Activated CD8-positive, alpha-beta memory T cell treated with anti-CD3 and anti-CD28 coated beads, Interleukin-2, amount 50 U/mL, for 4 hours (primary cell): Measurements from ENCODE around the gene PAXX.
"Not testable (repeated sequence)": the region's sequence is repeated elsewhere in the genome, so short reads cannot be mapped to it uniquely, and the experiment has no call there.

Experiments used
- DNase-seq: peaks from one replicate; pipeline ENCODE4 v3.0.0-alpha.2; 2020

The PAXX gene

DNA sequence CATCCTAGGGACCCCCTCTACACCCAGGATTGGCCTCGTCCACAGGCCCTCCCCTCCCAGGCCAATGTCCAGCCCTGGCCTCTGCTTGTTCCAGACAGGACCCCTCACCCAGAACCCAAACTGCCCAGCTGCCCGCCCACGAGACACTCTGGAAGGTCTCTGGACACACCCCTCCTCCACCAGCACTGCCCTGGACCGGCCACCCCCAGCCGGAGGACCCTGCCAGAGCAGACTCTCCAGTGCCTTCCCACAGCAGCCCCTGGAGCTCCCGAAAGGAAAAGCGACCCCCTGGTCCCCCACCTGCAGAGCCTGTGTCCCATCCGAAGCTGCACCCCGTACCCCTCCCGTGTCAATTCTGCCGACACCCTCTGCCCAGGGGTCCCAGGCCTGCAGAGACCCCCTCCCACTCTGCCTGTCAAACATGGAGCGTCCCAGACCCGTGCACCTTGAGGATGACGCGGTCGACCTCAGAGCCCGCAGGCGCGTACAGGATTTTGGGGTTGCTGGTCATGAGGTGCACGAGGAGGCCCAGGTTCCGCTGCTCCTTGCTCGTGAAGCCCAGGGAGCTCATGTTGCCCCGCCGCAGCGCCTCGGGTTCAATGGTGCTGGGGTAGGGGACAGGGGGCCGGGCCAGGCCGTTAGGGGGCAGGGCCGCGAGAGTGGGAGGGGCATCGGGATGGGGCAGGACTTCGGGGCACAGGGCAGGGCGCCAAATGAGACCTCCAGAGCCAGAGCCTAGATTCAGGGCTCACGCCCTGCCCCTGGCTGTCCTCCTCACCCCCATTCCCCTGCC, 27.9 kb downstream of the PAXX start:
- DNase-seq: no peak

DNA sequence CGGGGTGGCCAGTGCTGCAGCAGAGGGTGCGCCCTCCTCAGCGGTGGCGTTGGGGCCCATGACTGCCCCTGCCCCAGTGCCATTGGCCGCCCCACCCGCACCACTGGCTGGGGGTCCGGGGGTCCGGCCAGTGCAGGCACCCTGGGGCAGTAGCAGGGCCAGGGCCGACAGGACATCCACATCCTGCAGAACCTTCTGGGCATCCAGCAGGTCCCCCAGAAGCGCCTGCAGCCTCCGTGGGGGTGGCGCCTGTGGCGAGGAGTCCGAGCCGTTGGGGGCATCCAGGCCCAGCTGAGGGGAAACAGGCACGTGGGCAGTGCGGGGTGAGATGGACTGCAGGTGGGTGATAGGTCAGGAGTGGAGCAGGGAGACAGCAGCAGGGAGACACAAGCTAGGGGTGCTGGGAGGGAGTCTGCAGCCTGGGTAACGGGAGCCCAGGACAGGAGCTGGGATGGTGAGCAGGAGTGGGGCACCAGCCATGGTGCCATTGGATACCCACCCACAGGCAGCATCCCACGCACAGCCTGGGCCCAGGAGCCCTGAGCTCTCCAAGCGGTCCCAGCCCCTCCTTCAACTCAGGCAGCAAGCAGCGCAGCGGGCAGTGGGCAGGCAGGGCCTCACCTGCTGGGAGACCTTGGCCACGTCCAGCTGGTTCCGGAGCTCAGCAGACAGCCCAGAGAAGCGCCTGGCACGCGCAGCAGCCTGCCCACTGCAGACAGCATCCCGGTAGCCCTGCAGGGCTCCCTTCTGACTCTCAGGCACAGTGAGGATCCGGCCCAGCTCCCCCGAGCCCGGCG, 28.7 kb downstream of the PAXX start:
- DNase-seq: no peak

GRCh38 chr9:137021568-137021978, 29.4 kb downstream of the PAXX start:
- DNase-seq: no peak

DNA sequence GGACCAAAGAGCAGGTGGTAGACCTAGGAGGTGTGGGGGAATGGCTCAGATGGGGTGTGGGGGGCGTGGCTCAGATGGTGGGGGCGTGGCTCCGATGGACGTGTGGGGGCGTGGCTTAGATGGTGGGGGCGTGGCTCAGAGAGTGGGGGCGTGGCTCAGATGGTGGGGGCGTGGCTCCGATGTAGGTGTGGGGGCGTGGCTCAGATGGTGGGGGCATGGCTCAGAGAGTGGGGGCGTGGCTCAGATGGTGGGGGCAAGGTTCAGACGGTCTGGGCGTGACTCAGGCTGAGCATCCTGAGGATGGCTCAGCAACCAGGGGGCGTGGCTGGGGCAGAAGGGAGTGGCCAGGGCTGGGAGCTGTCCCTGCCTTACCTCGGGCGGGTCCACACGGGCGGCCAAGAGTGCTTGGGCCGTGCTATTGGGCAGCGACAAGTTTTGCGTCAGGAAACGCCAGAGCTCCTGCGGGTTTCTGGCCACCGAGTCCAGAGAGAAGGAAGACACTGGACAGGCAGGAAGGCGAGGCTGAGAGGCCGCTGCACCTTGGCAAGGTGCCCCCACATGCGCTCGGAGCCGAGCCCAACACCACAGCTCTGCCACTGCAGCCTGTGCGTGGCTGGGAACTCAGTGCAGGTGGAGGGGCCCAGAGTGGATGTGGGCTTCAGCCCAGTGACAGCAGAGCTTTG, 29.9 kb downstream of the PAXX start:
- DNase-seq: peak; percentile 70

- no peak for DNase-seq
These were observed 30.4 kb downstream of the PAXX start for GRCh38 chr9:137022662-137023008.

GRCh38 chr9:137023157-137023556, 30.9 kb downstream of the PAXX start:
- no peak for DNase-seq

DNA sequence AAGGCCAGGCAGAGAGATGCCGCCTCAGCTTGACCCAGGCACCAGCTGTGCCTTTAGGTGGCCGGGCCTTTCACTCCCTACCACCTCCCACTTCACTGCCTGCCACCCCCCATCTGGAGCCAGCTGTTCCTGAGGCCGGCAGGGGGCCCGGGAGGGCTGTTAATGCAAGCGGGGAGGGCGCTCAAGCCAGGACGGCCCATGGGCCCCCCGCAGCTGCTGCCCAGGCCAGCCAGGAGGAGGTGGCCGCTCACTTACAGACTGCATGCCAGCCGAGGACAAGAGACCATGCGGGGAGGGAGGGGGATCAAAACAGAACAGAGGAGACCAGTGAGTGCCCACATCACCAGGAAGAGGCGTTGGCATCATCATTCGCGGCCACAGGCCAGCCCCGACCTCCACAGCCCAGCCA, 31.4 kb downstream of the PAXX start:
- no peak for DNase-seq

DNA sequence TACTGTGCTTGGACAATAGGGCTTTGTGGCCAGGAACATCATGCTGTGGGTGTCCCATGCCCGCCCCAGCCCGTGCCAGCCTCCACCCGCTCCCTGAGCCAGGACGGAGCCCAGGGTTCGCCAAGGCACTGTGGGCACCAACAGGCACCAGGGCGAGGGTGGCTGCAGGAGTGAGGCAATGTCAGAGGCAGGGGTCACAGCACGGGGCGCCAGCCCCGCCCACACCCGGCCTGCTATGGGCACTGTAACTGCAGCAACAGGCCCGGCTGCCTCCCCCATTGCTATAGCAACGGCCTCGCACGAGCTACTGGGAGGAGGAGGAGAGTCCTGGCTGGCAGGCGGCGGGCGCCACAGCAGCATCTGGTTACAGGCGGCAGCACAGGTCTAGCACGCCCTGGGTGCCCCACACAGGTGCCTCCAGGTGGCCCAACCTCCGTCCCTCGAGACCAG, 33.3 kb downstream of the PAXX start:
- no peak for DNase-seq

GRCh38 chr9:137026384-137026783, 34.2 kb downstream of the PAXX start:
- no peak for DNase-seq

DNA sequence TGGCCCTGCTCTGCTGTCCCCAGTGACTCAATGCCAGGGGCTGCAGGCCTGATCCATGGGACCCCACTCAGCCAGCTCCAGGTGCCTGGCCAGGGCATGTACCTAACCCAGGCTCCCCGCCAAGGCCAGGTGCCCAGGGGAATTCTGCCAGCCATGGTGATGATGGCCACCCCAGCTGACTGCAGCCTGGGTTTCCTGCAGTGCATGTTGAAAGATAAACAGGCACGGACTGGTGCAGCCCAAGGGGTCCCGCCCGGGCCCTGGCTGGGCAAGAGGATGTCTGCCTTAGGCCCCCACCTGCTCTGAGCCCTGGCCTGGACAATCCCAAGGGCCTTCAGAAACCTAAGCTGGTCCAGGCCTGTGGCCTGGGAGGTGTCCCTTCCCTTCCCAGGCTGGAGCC, 34.6 kb downstream of the PAXX start:
- no peak for DNase-seq

- DNase-seq: no peak
These were observed 35.4 kb downstream of the PAXX start, which contains the start of gene ABCA2 for GRCh38 chr9:137027369-137028262. Gene ABCA2 (minus strand): TSS chr9:137028237. CDS start chr9:137028140, 97 bp downstream.

- DNase-seq: peak; percentile 67
These were observed 36.2 kb downstream of the PAXX start for GRCh38 chr9:137028263-137029057.

DNA sequence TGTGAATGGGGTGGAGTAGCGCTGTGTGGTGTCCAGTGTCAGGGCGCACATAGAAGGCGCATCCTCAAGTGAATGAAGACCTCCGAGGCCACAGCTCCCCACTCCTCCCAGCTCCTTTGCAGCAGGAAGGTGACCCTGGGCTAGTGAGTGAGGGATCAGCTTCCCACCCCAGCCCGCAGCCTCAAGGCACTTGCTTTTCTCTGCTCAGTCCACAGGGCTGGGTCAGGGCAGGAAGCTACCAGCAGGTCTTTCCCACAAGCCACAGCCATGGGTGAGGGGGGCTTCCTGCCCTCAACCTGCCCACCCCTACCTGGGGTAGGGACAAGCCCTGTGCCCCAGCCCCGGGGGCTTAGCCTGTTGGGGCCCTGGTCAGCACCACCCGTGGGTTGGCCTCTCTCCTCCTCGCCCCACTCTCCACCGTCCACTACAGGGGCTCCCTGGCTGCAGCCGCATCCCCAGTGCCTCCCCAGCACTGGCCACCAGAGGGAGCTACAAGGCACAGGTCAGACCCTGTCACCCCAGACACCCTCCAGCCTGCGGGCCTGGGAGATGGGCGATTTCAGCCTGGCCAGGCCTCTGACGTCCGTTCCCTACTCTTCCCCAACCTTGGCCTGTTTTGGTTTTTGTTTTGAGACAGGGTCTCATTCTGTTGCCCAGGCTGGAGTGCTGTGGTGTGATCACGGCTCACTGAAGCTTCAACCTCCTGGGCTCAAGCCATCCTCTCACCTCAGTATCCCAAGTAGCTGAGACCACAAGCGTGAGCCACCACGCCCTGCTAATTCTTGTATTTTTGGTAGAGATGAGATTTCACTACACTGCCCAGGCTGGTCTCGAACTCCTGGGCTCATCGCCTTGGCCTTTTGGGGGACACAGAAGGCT, 37.1 kb downstream of the PAXX start:
- DNase-seq: peak; percentile 74

GRCh38 chr9:137030006-137030405, 37.8 kb downstream of the PAXX start:
- no peak for DNase-seq

DNA sequence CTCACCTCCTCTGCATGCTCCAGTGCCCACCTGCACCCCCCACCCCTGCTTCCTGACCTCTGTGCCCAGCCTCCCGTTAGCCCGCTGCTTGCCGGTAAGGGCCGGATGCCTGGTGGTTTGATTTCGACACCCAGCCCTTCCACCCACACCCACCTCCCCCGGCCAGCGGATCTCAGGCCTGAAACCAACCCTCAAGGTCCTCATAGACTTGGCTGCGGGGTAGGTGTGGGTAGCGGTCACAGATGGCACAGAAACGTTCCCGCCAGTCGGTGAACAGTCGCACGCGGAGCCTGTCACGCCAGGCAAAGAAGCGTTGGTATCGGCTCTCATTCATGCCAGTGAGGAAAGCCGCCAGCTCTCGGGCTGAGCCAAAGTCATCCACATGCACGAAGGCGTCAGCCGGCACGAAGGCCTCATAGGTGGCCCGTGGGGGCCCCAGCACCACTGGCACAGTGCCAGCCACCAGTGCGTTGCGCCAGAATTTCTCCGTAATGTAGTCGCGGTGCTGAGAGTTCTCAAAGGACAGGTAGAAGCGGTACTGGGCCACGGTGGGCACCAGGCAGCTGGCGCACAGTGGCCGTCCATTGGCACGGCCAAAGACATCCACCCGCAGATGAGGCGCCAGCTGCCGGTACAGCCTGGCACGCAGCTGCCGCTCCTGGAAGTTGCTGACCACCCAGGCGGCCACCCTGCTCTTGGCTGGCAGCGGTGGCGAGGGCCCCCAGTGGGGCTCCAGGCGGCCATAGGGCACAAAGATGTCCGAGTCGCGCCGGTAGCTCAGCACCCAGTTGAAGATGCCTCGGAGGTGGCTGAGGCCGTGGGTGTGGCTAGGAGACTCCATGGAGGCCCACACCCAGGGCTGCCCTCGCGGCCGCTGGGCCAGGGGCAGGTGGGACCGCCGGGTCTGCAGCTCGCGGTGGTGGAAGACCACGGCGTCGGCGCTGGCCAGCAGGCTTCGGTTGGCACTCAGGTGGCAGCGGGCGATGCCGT, 38.6 kb downstream of the PAXX start:
- peak; percentile 35 for DNase-seq

GRCh38 chr9:137031904-137032640, 39.9 kb downstream of the PAXX start, which contains the start of gene FUT7:
Gene FUT7 (minus strand): TSS chr9:137032088. CDS start chr9:137031991, 97 bp downstream.
- no peak for DNase-seq

GRCh38 chr9:137032858-137033257, 40.6 kb downstream of the PAXX start:
- no peak for DNase-seq

DNA sequence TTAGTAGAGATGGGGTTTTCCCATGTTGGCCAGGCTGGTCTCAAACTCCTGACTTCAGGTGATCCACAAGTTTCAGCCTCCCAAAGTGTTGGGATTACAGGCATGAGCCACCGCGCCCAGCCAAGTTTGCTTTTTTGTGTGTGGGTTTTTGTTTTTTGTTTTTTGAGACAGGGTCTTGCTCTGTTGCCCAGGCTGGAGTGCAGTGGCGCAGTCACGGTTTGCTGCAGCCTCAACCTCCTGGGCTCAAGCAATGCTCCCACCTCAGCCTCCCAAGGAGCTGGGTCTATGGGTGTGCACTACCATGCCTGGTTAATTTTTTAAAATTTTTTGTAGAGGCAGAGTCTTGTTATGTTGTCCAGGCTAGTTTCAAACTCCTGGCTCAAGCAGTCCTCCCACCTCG, 41.3 kb downstream of the PAXX start:
- DNase-seq: not testable (repeated sequence)
